ENCODE data around the gene SMARCB1.

The SMARCB1 gene

DNA sequence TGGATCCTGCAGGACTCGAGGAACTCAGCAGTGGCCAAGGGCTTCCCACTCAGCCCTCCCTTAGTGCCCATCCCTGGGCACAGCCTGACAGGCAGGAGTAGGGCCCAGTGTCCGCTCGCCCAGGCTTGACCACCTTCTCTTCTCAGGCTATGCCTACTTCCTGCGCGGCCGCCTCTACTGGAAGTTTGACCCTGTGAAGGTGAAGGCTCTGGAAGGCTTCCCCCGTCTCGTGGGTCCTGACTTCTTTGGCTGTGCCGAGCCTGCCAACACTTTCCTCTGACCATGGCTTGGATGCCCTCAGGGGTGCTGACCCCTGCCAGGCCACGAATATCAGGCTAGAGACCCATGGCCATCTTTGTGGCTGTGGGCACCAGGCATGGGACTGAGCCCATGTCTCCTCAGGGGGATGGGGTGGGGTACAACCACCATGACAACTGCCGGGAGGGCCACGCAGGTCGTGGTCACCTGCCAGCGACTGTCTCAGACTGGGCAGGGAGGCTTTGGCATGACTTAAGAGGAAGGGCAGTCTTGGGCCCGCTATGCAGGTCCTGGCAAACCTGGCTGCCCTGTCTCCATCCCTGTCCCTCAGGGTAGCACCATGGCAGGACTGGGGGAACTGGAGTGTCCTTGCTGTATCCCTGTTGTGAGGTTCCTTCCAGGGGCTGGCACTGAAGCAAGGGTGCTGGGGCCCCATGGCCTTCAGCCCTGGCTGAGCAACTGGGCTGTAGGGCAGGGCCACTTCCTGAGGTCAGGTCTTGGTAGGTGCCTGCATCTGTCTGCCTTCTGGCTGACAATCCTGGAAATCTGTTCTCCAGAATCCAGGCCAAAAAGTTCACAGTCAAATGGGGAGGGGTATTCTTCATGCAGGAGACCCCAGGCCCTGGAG lies 3.3 kb upstream of the SMARCB1 start:
- TF ChIP-seq CTCF (IDR thresholded peaks at IDR 0.05; ENCODE audit: extremely low read depth, insufficient read depth, missing control alignments): no peak
- in situ Hi-C loops (cut with MboI; ENCODE audit: low pct_unique_long_range_greater_than_20kb, low sequenced_read_pairs, unreplicated experiment): no loop called here
- no peak for DNase-seq (ENCODE audit: low spot score)

- TF ChIP-seq CTCF (IDR thresholded peaks at IDR 0.05; ENCODE audit: extremely low read depth, insufficient read depth, missing control alignments): no peak
- no peak for DNase-seq (ENCODE audit: low spot score)
- in situ Hi-C loops (cut with MboI; ENCODE audit: low pct_unique_long_range_greater_than_20kb, low sequenced_read_pairs, unreplicated experiment): no loop called here
Measured at GRCh38 chr22:23784215-23784732, 2.5 kb upstream of the SMARCB1 start.

GRCh38 chr22:23786261-23786710 lies 480 bp upstream of the SMARCB1 start:
- DNase-seq (ENCODE audit: low spot score): no peak
- in situ Hi-C loops (cut with MboI; ENCODE audit: low pct_unique_long_range_greater_than_20kb, low sequenced_read_pairs, unreplicated experiment): no loop called here
- no peak for TF ChIP-seq CTCF (IDR thresholded peaks at IDR 0.05; ENCODE audit: extremely low read depth, insufficient read depth, missing control alignments)

- TF ChIP-seq CTCF (IDR thresholded peaks at IDR 0.05; ENCODE audit: extremely low read depth, insufficient read depth, missing control alignments): no peak
- DNase-seq (ENCODE audit: low spot score): no peak
- in situ Hi-C loops (cut with MboI; ENCODE audit: low pct_unique_long_range_greater_than_20kb, low sequenced_read_pairs, unreplicated experiment): no loop called here
Measured at GRCh38 chr22:23787600-23787896, 782 bp downstream of the SMARCB1 start.

- in situ Hi-C loops (cut with MboI; ENCODE audit: low pct_unique_long_range_greater_than_20kb, low sequenced_read_pairs, unreplicated experiment): no loop called here
- DNase-seq (ENCODE audit: low spot score): no peak
- TF ChIP-seq CTCF (IDR thresholded peaks at IDR 0.05; ENCODE audit: extremely low read depth, insufficient read depth, missing control alignments): no peak
Measured at GRCh38 chr22:23787910-23788309, 1.1 kb downstream of the SMARCB1 start.

- no peak for DNase-seq (ENCODE audit: low spot score)
- TF ChIP-seq CTCF (IDR thresholded peaks at IDR 0.05; ENCODE audit: extremely low read depth, insufficient read depth, missing control alignments): no peak
- in situ Hi-C loops (cut with MboI; ENCODE audit: low pct_unique_long_range_greater_than_20kb, low sequenced_read_pairs, unreplicated experiment): no loop called here
Measured at GRCh38 chr22:23789121-23789520, 2.4 kb downstream of the SMARCB1 start.

Measured in GM13977 (cell line).